SKM-1 (cell line): ENCODE measurements around the gene RSPO4.

Experiments used
- DNase-seq: peaks from one replicate; lab custom pipeline; 2025; ENCODE audit not compliant: unreplicated experiment; lab: John Stamatoyannopoulos, UW

Gene RSPO4

GRCh38 chr20:944774-945410 lies 57.2 kb downstream of the RSPO4 start:
- DNase-seq: no peak

GRCh38 chr20:944148-944547 lies 58.0 kb downstream of the RSPO4 start:
- DNase-seq: no peak

- no peak for DNase-seq
These were observed 59.5 kb downstream of the RSPO4 start for GRCh38 chr20:942611-943010.

GRCh38 chr20:940926-941325 lies 61.2 kb downstream of the RSPO4 start:
- DNase-seq: no peak

GRCh38 chr20:939606-940005 lies 62.5 kb downstream of the RSPO4 start:
- no peak for DNase-seq

- no peak for DNase-seq
These were observed 67.8 kb downstream of the RSPO4 start for GRCh38 chr20:934186-934840.

- no peak for DNase-seq
These were observed 69.1 kb downstream of the RSPO4 start for GRCh38 chr20:933029-933428.

GRCh38 chr20:931401-931800 lies 70.7 kb downstream of the RSPO4 start:
- DNase-seq: no peak

- DNase-seq: no peak
These were observed 75.4 kb downstream of the RSPO4 start for GRCh38 chr20:926670-927069.

- DNase-seq: no peak
These were observed 76.6 kb downstream of the RSPO4 start for GRCh38 chr20:925516-925915.

- DNase-seq: peak; percentile 12
These were observed 77.5 kb downstream of the RSPO4 start for GRCh38 chr20:924639-925038.

GRCh38 chr20:922781-923180 lies 79.3 kb downstream of the RSPO4 start:
- DNase-seq: no peak

GRCh38 chr20:921068-921467 lies 81.0 kb downstream of the RSPO4 start:
- DNase-seq: no peak

- DNase-seq: no peak
These were observed 81.8 kb downstream of the RSPO4 start for GRCh38 chr20:920311-920710.

- DNase-seq: no peak
These were observed 82.6 kb downstream of the RSPO4 start for GRCh38 chr20:919491-919916.

- DNase-seq: no peak
These were observed 84.7 kb downstream of the RSPO4 start for GRCh38 chr20:917416-917815.

GRCh38 chr20:916825-917224 lies 85.3 kb downstream of the RSPO4 start:
- no peak for DNase-seq

- DNase-seq: no peak
These were observed 85.8 kb downstream of the RSPO4 start, which contains the start of gene ANGPT4 for GRCh38 chr20:916125-916799. Gene ANGPT4, minus strand, starts transcription at chr20:916334. Its CDS starts 120 bp downstream, at chr20:916214.

- no peak for DNase-seq
These were observed 87.2 kb downstream of the RSPO4 start for GRCh38 chr20:914727-915498.

- no peak for DNase-seq
These were observed 88.7 kb downstream of the RSPO4 start for GRCh38 chr20:913306-913849.
